Neural cell (in vitro differentiated cells): ENCODE data around the gene MYCBPAP. TPM values are rescaled to one million over a fixed set of nuclear protein-coding genes. Genes with fewer than 3 reads are reported as not detected.

Source experiments
- H2AFZ ChIP-seq: fragments of 200-600, 300-800 bp; sonication (generic), shearing (Covaris generic); 2 replicates; pipeline ENCODE4 v1.6.0; 2014; ENCODE audit warnings: low read depth, mild to moderate bottlenecking, antibody characterized with exemption, low read length, moderate library complexity
- H3F3A ChIP-seq: fragments of 200-600 bp; shearing (Covaris generic); 2 replicates; pipeline ENCODE4 v1.6.1; 2016; ENCODE audit warnings: mild to moderate bottlenecking, moderate library complexity, mixed read lengths, antibody characterized with exemption, low read length; ENCODE audit not compliant: insufficient read depth, poor library complexity, severe bottlenecking
- H3K27ac ChIP-seq: fragments of 200-600, 300-800 bp; sonication (generic), shearing (Covaris generic); 2 replicates; pipeline ENCODE4 v1.5.1; 2014; ENCODE audit warnings: mild to moderate bottlenecking, low read length, moderate library complexity
- H3K27me3 ChIP-seq: fragments of 300-800, 200-600 bp; sonication (generic), shearing (Covaris generic); 2 replicates; pipeline ENCODE4 v1.6.0; 2014; ENCODE audit warnings: mild to moderate bottlenecking, low read depth, low read length, moderate library complexity; ENCODE audit not compliant: insufficient read depth
- H3K36me3 ChIP-seq: fragments of 300-800, 200-600 bp; sonication (generic), shearing (Covaris generic); 2 replicates; pipeline ENCODE4 v1.5.1; 2014; ENCODE audit warnings: mild to moderate bottlenecking, antibody characterized with exemption, low read length, moderate library complexity; ENCODE audit not compliant: insufficient read depth
- H3K4me2 ChIP-seq: fragments of 300-800, 200-600 bp; sonication (generic), shearing (Covaris generic); 2 replicates; pipeline ENCODE4 v1.6.0; 2014; ENCODE audit warnings: mild to moderate bottlenecking, low read length
- H3K4me3 ChIP-seq: fragments of 300-800, 200-600 bp; sonication (generic), shearing (Covaris generic); 2 replicates; pipeline ENCODE4 v1.5.1; 2014; ENCODE audit warnings: mild to moderate bottlenecking, low read length, moderate library complexity
- H3K79me2 ChIP-seq: fragments of 200-600 bp; shearing (Covaris generic); replicated peaks from 2 replicates; pipeline ENCODE4 v1.6.0; 2014; ENCODE audit warnings: mild to moderate bottlenecking, low read length, moderate library complexity; ENCODE audit not compliant: insufficient read depth
- H3K9ac ChIP-seq: fragments of 300-800, 200-600 bp; sonication (generic), shearing (Covaris generic); 2 replicates; pipeline ENCODE4 v1.6.1; 2016; ENCODE audit warnings: mild to moderate bottlenecking, low read length, mixed read lengths
- H3K9me2 ChIP-seq: fragments of 200-600 bp; shearing (Covaris generic); 2 replicates; pipeline ENCODE4 v1.6.1; 2016; ENCODE audit warnings: mild to moderate bottlenecking, low read length, mixed read lengths; ENCODE audit not compliant: insufficient read depth
- H3K9me3 ChIP-seq: fragments of 200-600, 300-800 bp; sonication (generic), shearing (Covaris generic); 2 replicates; pipeline ENCODE4 v1.6.1; 2016; ENCODE audit warnings: mild to moderate bottlenecking, mixed run types, low read length, moderate library complexity, mixed read lengths
- H4K20me1 ChIP-seq: fragments of 200-600 bp; shearing (Covaris generic); 2 replicates; pipeline ENCODE4 v1.6.1; 2016; ENCODE audit warnings: mild to moderate bottlenecking, mixed run types; ENCODE audit not compliant: insufficient read depth
- EP300 ChIP-seq: fragments of 450-650 bp; conservative IDR thresholded peaks from 2 replicates; pipeline ENCODE4 v1.6.1; 2014; ENCODE audit warnings: antibody characterized with exemption, mild to moderate bottlenecking, moderate library complexity; ENCODE audit not compliant: poor library complexity, severe bottlenecking
- EZH2 ChIP-seq: fragments of 200-600, 300-800 bp; shearing (Covaris generic), sonication (generic); IDR thresholded peaks from 2 replicates; pipeline ENCODE4 v1.6.1; 2014; ENCODE audit warnings: antibody characterized with exemption, low read length, borderline replicate concordance, mild to moderate bottlenecking; ENCODE audit not compliant: insufficient read depth, poor library complexity, severe bottlenecking
- MXI1 ChIP-seq: fragments of 450-650 bp; conservative IDR thresholded peaks from 2 replicates; pipeline ENCODE4 v1.6.1; 2014; ENCODE audit warnings: antibody characterized with exemption, mild to moderate bottlenecking; ENCODE audit not compliant: poor library complexity, severe bottlenecking
- POLR2AphosphoS5 ChIP-seq: IDR thresholded peaks from 2 replicates; pipeline ENCODE4 v1.6.1; 2012
- RAD21 ChIP-seq: fragments of 450-650 bp; conservative IDR thresholded peaks from 2 replicates; pipeline ENCODE4 v1.6.1; 2014; ENCODE audit warnings: antibody characterized with exemption, mild to moderate bottlenecking, moderate library complexity
- SMC3 ChIP-seq: fragments of 450-650 bp; conservative IDR thresholded peaks from 2 replicates; pipeline ENCODE4 v1.6.1; 2014; ENCODE audit warnings: antibody characterized with exemption, mild to moderate bottlenecking, moderate library complexity; ENCODE audit not compliant: poor library complexity
- TAF1 ChIP-seq: IDR thresholded peaks from 2 replicates; pipeline ENCODE4 v1.6.1; 2012; ENCODE audit warnings: low read depth
- polyA plus RNA-seq: library from polyadenylated mRNA; depleted of rRNA; stranded (reverse); fragments of >200 nt; gene quantifications from 2 replicates; pipeline ENCODE4 v1.2.3, GENCODE V29; 2014
- TF ChIP-seq, protein P1 (sequence below): IDR thresholded peaks from 2 replicates; pipeline ENCODE4 v1.6.1; 2012; ENCODE audit warnings: borderline replicate concordance
- TF ChIP-seq, protein P2 (sequence below): fragments of 450-650 bp; IDR thresholded peaks from 2 replicates; pipeline ENCODE4 v1.5.1; 2014; ENCODE audit warnings: antibody characterized with exemption, mild to moderate bottlenecking, moderate library complexity; ENCODE audit not compliant: poor library complexity, severe bottlenecking

MYCBPAP gene
- polyA plus RNA-seq, 1 donor from 2014 or later, result 0.35 TPM

DNA sequence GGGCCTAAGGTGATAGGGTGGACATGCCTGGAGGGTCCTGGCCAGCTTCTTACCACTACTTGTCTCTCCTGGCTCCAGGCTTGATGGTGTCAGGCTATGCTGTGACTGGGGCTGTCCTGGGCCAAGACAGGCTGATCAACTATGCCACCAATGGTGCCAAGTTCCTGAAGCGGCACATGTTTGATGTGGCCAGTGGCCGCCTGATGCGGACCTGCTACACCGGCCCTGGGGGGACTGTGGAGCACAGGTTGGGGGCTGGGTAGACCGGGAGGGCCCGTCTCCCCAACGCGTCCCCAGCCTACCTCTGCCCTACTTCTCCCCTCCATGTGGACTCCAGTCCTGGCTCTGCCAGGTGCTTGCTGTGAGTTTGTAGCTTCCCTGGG, 43.2 kb downstream of the MYCBPAP start:
- TF ChIP-seq EP300 (no peak), RAD21 (no peak), TAF1 (no peak), MXI1 (no peak), POLR2AphosphoS5 (no peak), SMC3 (no peak), EZH2 (no peak)
- TF ChIP-seq, protein P1, sequence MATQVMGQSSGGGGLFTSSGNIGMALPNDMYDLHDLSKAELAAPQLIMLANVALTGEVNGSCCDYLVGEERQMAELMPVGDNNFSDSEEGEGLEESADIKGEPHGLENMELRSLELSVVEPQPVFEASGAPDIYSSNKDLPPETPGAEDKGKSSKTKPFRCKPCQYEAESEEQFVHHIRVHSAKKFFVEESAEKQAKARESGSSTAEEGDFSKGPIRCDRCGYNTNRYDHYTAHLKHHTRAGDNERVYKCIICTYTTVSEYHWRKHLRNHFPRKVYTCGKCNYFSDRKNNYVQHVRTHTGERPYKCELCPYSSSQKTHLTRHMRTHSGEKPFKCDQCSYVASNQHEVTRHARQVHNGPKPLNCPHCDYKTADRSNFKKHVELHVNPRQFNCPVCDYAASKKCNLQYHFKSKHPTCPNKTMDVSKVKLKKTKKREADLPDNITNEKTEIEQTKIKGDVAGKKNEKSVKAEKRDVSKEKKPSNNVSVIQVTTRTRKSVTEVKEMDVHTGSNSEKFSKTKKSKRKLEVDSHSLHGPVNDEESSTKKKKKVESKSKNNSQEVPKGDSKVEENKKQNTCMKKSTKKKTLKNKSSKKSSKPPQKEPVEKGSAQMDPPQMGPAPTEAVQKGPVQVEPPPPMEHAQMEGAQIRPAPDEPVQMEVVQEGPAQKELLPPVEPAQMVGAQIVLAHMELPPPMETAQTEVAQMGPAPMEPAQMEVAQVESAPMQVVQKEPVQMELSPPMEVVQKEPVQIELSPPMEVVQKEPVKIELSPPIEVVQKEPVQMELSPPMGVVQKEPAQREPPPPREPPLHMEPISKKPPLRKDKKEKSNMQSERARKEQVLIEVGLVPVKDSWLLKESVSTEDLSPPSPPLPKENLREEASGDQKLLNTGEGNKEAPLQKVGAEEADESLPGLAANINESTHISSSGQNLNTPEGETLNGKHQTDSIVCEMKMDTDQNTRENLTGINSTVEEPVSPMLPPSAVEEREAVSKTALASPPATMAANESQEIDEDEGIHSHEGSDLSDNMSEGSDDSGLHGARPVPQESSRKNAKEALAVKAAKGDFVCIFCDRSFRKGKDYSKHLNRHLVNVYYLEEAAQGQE, result no peak
- TF ChIP-seq, protein P2, sequence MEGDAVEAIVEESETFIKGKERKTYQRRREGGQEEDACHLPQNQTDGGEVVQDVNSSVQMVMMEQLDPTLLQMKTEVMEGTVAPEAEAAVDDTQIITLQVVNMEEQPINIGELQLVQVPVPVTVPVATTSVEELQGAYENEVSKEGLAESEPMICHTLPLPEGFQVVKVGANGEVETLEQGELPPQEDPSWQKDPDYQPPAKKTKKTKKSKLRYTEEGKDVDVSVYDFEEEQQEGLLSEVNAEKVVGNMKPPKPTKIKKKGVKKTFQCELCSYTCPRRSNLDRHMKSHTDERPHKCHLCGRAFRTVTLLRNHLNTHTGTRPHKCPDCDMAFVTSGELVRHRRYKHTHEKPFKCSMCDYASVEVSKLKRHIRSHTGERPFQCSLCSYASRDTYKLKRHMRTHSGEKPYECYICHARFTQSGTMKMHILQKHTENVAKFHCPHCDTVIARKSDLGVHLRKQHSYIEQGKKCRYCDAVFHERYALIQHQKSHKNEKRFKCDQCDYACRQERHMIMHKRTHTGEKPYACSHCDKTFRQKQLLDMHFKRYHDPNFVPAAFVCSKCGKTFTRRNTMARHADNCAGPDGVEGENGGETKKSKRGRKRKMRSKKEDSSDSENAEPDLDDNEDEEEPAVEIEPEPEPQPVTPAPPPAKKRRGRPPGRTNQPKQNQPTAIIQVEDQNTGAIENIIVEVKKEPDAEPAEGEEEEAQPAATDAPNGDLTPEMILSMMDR, result no peak
- Histone ChIP-seq H2AFZ (no peak overlapping the region), H3K4me2 (no peak overlapping the region), H3K79me2 (no peaks in the 10 kb centered on the region), H3K27ac (no peak overlapping the region), H3K27me3 (no peaks in the 10 kb centered on the region), H3K36me3 (no peaks in the 10 kb centered on the region), H3K9me2 (no peaks in the 10 kb centered on the region), H4K20me1 (no peaks in the 10 kb centered on the region), H3K9me3 (no peaks in the 10 kb centered on the region), H3F3A (no peaks in the 10 kb centered on the region), H3K9ac (no peak overlapping the region), H3K4me3 (no peak overlapping the region)

DNA sequence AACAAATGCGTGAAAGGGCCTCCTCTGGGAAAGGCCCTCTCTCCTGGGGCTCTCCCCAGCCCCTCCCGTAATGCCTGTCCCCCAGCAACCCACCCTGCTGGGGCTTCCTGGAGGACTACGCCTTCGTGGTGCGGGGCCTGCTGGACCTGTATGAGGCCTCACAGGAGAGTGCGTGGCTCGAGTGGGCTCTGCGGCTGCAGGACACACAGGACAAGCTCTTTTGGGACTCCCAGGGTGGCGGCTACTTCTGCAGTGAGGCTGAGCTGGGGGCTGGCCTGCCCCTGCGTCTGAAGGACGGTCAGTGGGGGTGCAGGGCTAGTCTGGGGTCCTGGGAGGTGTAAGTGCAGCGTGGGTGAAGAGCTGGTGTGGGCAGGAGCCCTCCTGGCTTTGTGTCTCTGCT, 43.6 kb downstream of the MYCBPAP start:
- Histone ChIP-seq H4K20me1 (no peaks in the 10 kb centered on the region), H3F3A (no peaks in the 10 kb centered on the region), H2AFZ (no peak overlapping the region), H3K4me3 (no peak overlapping the region), H3K27ac (no peak overlapping the region), H3K4me2 (no peak overlapping the region), H3K27me3 (no peaks in the 10 kb centered on the region), H3K9me2 (no peaks in the 10 kb centered on the region), H3K9me3 (no peaks in the 10 kb centered on the region), H3K9ac (no peak overlapping the region), H3K79me2 (no peaks in the 10 kb centered on the region), H3K36me3 (no peaks in the 10 kb centered on the region)
- no peak for TF ChIP-seq EZH2
- TF ChIP-seq EP300, result no peak
- TF ChIP-seq POLR2AphosphoS5, result no peak
- TF ChIP-seq RAD21, result no peak
- no peak for TF ChIP-seq TAF1
- TF ChIP-seq, protein P1, result no peak
- TF ChIP-seq, protein P2, result no peak
- no peak for TF ChIP-seq MXI1
- no peak for TF ChIP-seq SMC3
